AG10803 (cell line): ENCODE data around the gene LEPROT.
A peak's percentile ranks its signal among the peaks of the same experiment; 100 is the strongest.

Source experiments
- DNase-seq: peaks from one replicate; pipeline ENCODE4 v3.0.0; 2010; ENCODE audit warnings: low read depth
- H3K4me3 ChIP-seq: 2 replicates; pipeline ENCODE4 v1.5.1; 2011; ENCODE audit warnings: mild to moderate bottlenecking, low read length, control low read depth
- TF ChIP-seq, protein P1 (sequence below): conservative IDR thresholded peaks from 2 replicates; pipeline ENCODE4 v1.5.1; 2011; ENCODE audit warnings: mild to moderate bottlenecking, low read length, control low read depth, inconsistent platforms

The LEPROT gene

DNA sequence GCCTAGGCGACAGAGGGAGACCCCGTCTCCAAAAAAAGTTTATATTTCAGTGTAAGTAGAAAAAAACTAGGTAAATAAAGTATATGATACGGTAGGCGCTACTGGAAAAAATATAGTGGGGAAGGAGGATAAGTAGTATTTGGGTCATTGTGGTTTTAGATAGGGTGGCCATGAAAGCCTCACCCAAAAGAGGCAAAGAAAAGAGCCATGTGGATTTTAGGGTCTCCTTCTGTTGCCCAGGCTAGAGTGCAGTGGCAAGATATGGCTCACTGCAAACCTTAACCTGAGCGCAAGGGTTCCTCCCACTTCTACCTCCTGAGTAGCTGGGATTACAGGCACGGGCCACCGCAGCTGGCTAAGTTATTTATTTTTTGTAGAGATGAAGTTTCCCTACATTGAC lies 17.1 kb downstream of the LEPROT start:
- no peak overlapping the region for H3K4me3 ChIP-seq
- TF ChIP-seq, protein P1, sequence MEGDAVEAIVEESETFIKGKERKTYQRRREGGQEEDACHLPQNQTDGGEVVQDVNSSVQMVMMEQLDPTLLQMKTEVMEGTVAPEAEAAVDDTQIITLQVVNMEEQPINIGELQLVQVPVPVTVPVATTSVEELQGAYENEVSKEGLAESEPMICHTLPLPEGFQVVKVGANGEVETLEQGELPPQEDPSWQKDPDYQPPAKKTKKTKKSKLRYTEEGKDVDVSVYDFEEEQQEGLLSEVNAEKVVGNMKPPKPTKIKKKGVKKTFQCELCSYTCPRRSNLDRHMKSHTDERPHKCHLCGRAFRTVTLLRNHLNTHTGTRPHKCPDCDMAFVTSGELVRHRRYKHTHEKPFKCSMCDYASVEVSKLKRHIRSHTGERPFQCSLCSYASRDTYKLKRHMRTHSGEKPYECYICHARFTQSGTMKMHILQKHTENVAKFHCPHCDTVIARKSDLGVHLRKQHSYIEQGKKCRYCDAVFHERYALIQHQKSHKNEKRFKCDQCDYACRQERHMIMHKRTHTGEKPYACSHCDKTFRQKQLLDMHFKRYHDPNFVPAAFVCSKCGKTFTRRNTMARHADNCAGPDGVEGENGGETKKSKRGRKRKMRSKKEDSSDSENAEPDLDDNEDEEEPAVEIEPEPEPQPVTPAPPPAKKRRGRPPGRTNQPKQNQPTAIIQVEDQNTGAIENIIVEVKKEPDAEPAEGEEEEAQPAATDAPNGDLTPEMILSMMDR: no peak

DNA sequence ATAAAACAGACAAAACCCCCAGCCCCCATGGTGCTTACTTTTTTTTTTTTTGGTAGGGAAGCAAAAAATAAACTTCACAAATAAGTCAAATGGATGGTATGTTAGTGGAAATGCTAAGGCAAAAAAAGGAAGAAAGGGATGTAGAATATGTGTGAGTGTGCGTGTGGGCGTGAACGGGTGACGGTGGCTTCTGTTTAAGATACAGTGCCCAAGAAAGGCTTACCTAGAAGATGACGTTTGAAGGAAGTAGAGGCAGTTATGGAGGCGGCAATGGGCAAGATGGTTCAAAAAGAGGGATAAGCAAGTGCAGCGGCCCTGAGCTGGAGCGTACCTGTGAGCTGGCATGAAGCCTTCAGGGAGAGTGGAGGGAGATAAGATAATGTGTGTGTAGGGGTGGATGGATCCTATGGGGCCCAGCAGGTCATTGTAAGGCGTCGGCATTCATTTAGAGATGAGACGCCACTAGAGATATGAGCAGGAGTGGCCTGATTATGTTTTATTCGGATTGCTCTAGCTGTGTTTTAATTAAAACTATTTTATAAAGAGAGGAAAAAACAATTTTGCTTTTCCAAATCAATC lies 19.9 kb downstream of the LEPROT start:
- H3K4me3 ChIP-seq: no peak overlapping the region
- TF ChIP-seq, protein P1: no peak
- no peak for DNase-seq

More for the DNA sequence above, 17.1 kb downstream of the LEPROT start:
- no peak for DNase-seq

DNA sequence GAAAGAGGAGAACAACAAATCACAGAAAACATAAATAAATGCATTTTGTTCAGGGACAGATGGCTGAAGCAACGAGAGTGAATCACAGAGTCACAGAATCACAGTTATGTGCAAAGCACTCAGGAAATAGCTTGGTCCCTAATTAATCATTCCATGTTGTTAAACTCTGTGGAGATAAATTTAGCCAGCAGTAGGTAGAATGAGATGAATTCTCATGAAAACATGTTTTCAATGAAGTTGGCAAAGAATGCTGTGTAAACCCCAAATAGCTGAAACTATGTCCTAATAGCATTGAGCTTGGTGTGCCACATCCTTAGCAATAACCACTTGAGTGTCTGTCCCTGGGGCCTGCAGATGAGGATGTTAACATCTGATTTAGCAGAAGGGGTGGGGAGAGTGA lies 20.4 kb downstream of the LEPROT start:
- DNase-seq: peak; percentile 96
- no peak overlapping the region for H3K4me3 ChIP-seq
- TF ChIP-seq, protein P1: no peak

DNA sequence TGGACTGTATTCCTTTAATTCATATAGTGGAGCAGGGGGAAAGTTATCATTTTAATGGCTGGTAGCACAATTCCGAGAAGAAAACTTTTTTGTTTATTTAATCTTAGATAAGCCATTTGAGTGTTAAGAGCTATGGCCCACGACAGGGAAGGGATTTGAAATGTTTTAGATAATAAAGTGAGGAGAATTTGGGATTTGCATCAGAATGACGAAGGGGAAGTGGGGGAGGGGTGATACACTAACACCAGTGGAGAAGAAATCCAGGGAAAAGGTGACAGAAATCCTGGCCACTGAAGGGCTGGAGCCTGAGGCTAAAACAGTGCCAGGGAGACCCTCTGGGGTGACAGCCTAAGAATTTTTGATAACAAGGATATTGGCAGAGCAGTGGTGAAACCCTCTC lies 21.0 kb downstream of the LEPROT start:
- TF ChIP-seq, protein P1: no peak
- DNase-seq: no peak
- no peak overlapping the region for H3K4me3 ChIP-seq

DNA sequence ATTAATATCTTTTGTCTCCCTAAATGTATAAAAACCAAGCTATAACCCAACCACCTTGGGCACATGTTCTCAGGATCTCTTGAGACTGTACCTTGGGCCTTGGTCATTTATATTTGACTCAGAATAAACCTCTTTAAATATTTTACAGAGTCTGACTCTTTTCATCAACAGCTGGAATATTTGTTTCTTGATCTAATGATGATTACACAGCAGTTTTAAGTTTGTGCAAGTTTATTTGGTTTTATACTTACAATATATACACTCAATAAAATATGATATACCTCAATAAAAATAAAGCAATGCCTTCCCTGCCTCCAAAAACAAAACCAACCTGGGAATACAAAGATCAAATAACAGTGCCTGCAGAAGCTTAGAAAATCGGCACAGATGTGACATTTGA lies 22.0 kb downstream of the LEPROT start:
- no peak for DNase-seq
- no peak overlapping the region for H3K4me3 ChIP-seq
- TF ChIP-seq, protein P1: no peak

DNA sequence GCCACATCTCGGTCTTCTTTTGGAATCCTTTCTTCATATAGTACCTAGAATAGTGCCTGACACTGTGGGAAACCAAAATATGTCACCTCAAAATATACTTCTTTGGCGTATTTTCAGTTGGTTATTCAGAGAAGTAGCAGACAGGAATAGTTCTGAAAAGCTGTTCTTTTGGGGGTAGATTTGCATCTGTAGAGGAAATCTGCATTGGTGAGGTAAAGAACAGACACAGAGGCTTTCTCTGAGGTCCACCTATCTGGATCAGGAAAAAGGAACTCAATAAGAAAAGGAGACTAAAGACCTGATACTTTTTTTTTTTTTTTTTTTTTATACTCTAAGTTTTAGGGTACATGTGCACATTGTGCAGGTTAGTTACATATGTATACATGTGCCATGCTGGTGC lies 23.2 kb downstream of the LEPROT start:
- TF ChIP-seq, protein P1: no peak
- DNase-seq: no peak
- H3K4me3 ChIP-seq: no peak overlapping the region

DNA sequence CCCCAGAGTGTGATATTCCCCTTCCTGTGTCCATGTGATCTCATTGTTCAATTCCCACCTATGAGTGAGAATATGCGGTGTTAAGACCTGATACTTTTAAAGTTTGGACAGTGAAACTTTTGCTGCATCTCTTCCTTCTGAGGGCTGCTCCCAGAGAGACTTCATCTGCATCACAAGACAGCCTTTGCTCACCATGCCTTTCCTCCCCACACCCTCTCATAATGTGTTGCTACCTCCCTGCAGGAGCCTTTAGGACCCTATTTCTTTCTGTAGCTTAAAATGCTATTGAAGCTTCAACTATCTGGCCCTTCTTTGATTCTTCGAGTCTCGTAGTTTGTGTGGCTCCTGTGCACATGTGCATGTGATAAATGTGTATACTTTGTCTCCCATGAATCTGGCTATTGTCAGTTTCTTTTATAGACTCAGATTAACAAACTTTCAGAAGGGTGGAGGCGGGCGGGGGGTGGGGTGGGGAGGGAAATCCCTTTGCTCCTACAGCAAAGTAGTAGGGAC lies 23.7 kb downstream of the LEPROT start:
- H3K4me3 ChIP-seq: no peak overlapping the region
- TF ChIP-seq, protein P1: no peak
- DNase-seq: no peak
